Erythroblast (primary cell): ENCODE data around the gene SMYD4.

Experiments
- GATA1 ChIP-seq: IDR thresholded peaks from 2 replicates; pipeline ENCODE4 v1.6.1; 2011; ENCODE audit warnings: low read depth, mild to moderate bottlenecking, control low read depth, low read length, moderate library complexity
- POLR2A ChIP-seq: IDR thresholded peaks from 2 replicates; pipeline ENCODE4 v1.6.1; 2011; ENCODE audit warnings: mild to moderate bottlenecking, low read length

DNA sequence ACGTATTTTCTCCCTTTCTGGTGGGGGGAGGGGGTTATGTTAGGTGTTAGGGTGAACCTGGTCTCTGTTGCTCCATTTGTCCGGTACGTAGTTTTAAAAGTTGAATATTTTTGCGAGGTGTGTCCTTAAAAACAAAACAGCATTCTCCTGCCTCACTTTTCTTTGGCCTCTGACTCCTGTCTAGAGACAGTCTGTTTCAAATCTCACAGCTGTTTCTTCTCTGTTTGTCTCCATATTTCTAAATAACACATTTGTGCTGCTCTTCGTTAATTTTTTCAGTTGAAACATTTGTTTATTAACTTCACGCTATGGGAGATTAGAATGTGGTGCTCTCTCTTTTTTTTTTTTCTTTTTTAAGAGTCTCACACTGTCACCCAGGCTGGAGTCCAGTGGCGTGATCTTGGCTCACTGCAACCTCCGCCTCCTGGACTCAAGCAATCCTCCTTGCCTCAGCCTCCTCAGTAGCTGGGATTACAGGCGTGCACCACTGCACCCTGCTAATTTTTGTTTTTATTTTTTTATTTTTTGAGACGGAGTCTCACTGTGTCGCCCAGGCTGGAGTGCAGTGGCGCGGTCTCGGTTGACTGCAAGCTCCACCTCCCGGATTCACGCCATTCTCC is 31.8 kb upstream of the SMYD4 start:
- TF ChIP-seq POLR2A (no peak), GATA1 (no peak)
